ENCODE measurements around the gene NPY4R.
"Not testable (repeated sequence)": the region's sequence is repeated elsewhere in the genome, so short reads cannot be mapped to it uniquely, and the experiment has no call there.

DNA sequence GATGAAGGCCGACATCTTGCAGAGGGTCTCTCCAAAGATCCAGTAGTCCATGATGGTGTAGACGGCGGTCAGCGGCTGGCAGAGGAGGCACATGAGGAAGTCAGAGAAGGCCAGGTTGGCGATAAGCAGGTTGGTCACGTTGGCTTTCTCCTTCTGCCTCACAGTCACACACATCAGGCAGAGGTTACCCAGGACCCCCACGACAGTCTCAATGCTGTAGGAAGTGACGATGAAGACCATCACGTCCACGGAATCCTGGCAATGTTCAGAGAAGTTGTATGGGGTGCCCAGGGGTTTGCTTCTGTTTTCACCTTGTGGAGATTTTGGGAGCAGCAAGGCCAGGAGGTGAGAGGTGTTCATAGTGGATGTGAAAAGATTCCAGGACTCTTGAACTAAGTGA, 3.5 kb downstream of the NPY4R start:
- TF ChIP-seq CTCF (IDR thresholded peaks at IDR 0.05 in 2 of 3, conservative IDR thresholded peaks at IDR 0.05 in 1 of 3; ENCODE audit: borderline replicate concordance in 1 of 3, insufficient read depth in 1 of 3, low read depth in 2 of 3, low read length in 2 of 3); POLR2A (IDR thresholded peaks at IDR 0.05; ENCODE audit: borderline replicate concordance, extremely low read depth, insufficient read depth, insufficient read length); SIN3A (IDR thresholded peaks at IDR 0.05; ENCODE audit: low read depth); ATF3 (IDR thresholded peaks at IDR 0.05); EGR1 (IDR thresholded peaks at IDR 0.05; ENCODE audit: low read depth); REST (IDR thresholded peaks at IDR 0.05; ENCODE audit: low read depth); CEBPB (IDR thresholded peaks at IDR 0.05; ENCODE audit: low read depth); SRF (IDR thresholded peaks at IDR 0.05; ENCODE audit: low read depth); RAD21 (IDR thresholded peaks at IDR 0.05; ENCODE audit: low read depth); ZFX (IDR thresholded peaks at IDR 0.05); FOSL1 (IDR thresholded peaks at IDR 0.05; ENCODE audit: low read depth): not testable (repeated sequence)
